ENCODE measurements around the gene NAV2. TPM values are rescaled to one million over a fixed set of nuclear protein-coding genes. Genes with fewer than 3 reads are reported as not detected.
A peak's percentile ranks its signal among the peaks of the same experiment; 100 is the strongest.

NAV2 gene
- polyA plus RNA-seq, 1 donor (not counting 4 experiments of a cell fraction or from before 2014, with no cell fraction given): 4.0 TPM

DNA sequence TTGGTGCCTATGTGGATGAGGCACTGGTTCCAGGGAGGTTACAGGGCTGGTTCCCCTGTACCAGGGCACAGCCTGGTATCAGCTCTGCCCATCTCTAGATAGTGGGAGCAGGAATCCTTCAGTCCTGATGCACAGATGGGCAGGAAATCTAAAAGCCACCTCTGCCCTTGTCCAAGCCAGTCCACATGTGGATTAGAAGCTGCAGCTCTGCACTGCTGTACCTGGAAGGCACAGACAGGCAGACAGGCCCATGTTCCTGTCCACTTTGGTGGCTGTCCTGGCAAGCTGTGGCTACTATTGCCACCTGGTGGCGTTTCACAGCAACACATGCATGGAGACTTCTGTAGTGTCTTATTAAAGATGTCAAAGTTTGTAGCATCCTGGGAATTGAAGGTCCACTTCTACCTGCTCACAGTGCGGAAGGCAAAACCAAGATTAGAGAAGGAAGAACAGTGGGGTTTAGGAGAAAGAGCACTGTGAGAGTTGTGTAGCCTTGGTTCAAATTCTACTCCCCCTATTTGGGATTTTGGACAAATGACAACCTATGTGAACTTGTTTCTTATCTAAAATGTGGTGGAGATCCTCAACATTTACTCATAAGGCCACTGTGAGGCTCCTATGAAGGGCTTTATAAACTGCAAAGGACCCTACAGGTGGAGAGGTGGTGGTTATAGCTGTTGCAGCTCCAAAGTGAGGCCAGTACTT is 30.1 kb downstream of the NAV2 start:
- Histone ChIP-seq H3K36me3 (ENCODE audit: control insufficient read depth in 2 of 2, extremely low read depth in 1 of 2, insufficient read depth in 2 of 2, low read length in 2 of 2) (no peaks in the 10 kb centered on the region), H3K79me2 (ENCODE audit: control insufficient read depth, insufficient read depth, low read length) (no peaks in the 10 kb centered on the region), H3K9me1 (ENCODE audit: control insufficient read depth, extremely low read depth, insufficient read depth, low read length) (no peaks in the 10 kb centered on the region), H3K27ac (ENCODE audit: control insufficient read depth, insufficient read depth, low read length) (no peak overlapping the region), H3K4me3 (ENCODE audit: control insufficient read depth in 2 of 3, extremely low read depth in 1 of 3, insufficient read depth in 2 of 3, low read depth in 1 of 3, low read length in 3 of 3) (no peak overlapping the region), H3K9ac (ENCODE audit: control insufficient read depth, extremely low read depth, insufficient read depth, low read length) (no peak overlapping the region), H4K20me1 (ENCODE audit: control insufficient read depth, extremely low read depth, insufficient read depth, low read length) (no peaks in the 10 kb centered on the region), H3K9me3 (ENCODE audit: control insufficient read depth, low read depth, low read length) (no peaks in the 10 kb centered on the region), H3K4me1 (ENCODE audit: control insufficient read depth, extremely low read depth, insufficient read depth, low read length) (no peaks in the 10 kb centered on the region), H2AFZ (ENCODE audit: control insufficient read depth, low read length) (no peak overlapping the region), H3K27me3 (ENCODE audit: control insufficient read depth, extremely low read depth, insufficient read depth, low read length) (peaks cover 4% of the 10 kb centered on the region), H3K4me2 (ENCODE audit: control insufficient read depth, extremely low read depth, insufficient read depth, low read depth, low read length) (no peak overlapping the region)
- dilution Hi-C loops (cut with MboI; ENCODE audit: extremely low pct_ligation_motif_present, low sequenced_read_pairs): no loop called here
- TF ChIP-seq EZH2 (IDR thresholded peaks at IDR 0.05; ENCODE audit: low read length): no peak
- TF ChIP-seq, protein P1, sequence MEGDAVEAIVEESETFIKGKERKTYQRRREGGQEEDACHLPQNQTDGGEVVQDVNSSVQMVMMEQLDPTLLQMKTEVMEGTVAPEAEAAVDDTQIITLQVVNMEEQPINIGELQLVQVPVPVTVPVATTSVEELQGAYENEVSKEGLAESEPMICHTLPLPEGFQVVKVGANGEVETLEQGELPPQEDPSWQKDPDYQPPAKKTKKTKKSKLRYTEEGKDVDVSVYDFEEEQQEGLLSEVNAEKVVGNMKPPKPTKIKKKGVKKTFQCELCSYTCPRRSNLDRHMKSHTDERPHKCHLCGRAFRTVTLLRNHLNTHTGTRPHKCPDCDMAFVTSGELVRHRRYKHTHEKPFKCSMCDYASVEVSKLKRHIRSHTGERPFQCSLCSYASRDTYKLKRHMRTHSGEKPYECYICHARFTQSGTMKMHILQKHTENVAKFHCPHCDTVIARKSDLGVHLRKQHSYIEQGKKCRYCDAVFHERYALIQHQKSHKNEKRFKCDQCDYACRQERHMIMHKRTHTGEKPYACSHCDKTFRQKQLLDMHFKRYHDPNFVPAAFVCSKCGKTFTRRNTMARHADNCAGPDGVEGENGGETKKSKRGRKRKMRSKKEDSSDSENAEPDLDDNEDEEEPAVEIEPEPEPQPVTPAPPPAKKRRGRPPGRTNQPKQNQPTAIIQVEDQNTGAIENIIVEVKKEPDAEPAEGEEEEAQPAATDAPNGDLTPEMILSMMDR (optimal IDR thresholded peaks at IDR 0.05 in 1 of 3, IDR thresholded peaks at IDR 0.05 in 1 of 3, conservative IDR thresholded peaks at IDR 0.05 in 1 of 3; ENCODE audit: extremely low read depth in 1 of 3, insufficient read depth in 2 of 3, low read length in 3 of 3): peak; percentile 82 to 92 (median 84)
- FAIRE-seq (peak; percentile 76), DNase-seq (ENCODE audit: low read depth, low spot score) (peak; percentile 25)

DNA sequence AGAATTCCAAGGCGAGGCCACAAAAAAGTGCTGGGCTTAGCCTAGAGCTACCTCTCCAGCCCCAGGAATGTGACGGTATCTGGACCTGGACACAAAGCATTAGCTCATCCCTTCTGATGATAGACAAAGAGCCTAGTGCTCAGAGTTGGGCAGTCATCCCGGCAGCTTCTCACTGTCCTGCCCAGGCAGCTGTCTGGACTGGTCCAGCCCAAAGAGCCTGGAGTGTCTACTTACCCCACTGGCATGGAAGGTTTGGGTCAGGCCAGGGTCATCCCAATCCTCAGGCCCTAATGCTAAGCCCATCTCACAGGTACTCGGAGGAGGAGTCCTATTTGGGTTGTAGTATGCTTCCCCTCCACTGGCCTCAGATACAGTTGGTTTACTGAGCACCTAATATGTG is 31.0 kb downstream of the NAV2 start:
- no peak overlapping the region for H3K4me2 ChIP-seq (ENCODE audit: control insufficient read depth, extremely low read depth, insufficient read depth, low read depth, low read length)
- H3K9ac ChIP-seq (ENCODE audit: control insufficient read depth, extremely low read depth, insufficient read depth, low read length): no peak overlapping the region
- FAIRE-seq (no peak), DNase-seq (ENCODE audit: low read depth, low spot score) (no peak)
- TF ChIP-seq, protein P1 (optimal IDR thresholded peaks at IDR 0.05 in 1 of 3, IDR thresholded peaks at IDR 0.05 in 1 of 3, conservative IDR thresholded peaks at IDR 0.05 in 1 of 3; ENCODE audit: extremely low read depth in 1 of 3, insufficient read depth in 2 of 3, low read length in 3 of 3): no peak
- TF ChIP-seq EZH2 (IDR thresholded peaks at IDR 0.05; ENCODE audit: low read length): no peak
- dilution Hi-C loops (cut with MboI; ENCODE audit: extremely low pct_ligation_motif_present, low sequenced_read_pairs): no loop called here
- H3K4me3 ChIP-seq (ENCODE audit: control insufficient read depth in 2 of 3, extremely low read depth in 1 of 3, insufficient read depth in 2 of 3, low read depth in 1 of 3, low read length in 3 of 3): no peak overlapping the region
- peaks cover under 1% of the 10 kb centered on the region for H3K27me3 ChIP-seq (ENCODE audit: control insufficient read depth, extremely low read depth, insufficient read depth, low read length)
- H2AFZ ChIP-seq (ENCODE audit: control insufficient read depth, low read length): no peak overlapping the region
- no peaks in the 10 kb centered on the region for H3K79me2 ChIP-seq (ENCODE audit: control insufficient read depth, insufficient read depth, low read length)
- H3K9me1 ChIP-seq (ENCODE audit: control insufficient read depth, extremely low read depth, insufficient read depth, low read length): no peaks in the 10 kb centered on the region
- H3K9me3 ChIP-seq (ENCODE audit: control insufficient read depth, low read depth, low read length): no peaks in the 10 kb centered on the region
- no peaks in the 10 kb centered on the region for H3K36me3 ChIP-seq (ENCODE audit: control insufficient read depth in 2 of 2, extremely low read depth in 1 of 2, insufficient read depth in 2 of 2, low read length in 2 of 2)
- H4K20me1 ChIP-seq (ENCODE audit: control insufficient read depth, extremely low read depth, insufficient read depth, low read length): no peaks in the 10 kb centered on the region
- no peak overlapping the region for H3K27ac ChIP-seq (ENCODE audit: control insufficient read depth, insufficient read depth, low read length)
- no peaks in the 10 kb centered on the region for H3K4me1 ChIP-seq (ENCODE audit: control insufficient read depth, extremely low read depth, insufficient read depth, low read length)
